ENCODE results near the gene MTHFSD. TPM values are rescaled to one million over a fixed set of nuclear protein-coding genes. Genes with fewer than 3 reads are reported as not detected.

The MTHFSD gene
- total RNA-seq, 6 donors from 2014 or later: 13.8 to 39.8 (median 22.0) TPM

DNA sequence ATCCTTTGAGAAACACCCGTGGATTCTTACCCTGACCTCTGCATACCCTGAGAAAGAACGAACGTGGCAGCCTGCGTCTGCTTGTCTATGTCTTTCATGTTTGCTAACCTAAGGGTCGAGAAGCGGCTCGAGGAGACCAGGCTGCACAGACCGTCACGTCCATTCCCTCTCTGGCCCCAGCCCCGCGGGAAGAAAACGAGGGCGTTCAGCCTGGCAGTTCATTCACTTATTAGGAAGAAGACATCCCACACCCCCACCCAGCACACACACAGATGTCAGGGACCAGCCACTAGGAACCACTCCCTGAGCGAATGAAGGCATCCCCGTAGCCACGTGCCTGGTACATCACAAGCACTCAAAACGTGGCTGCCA, 655 bp upstream of the MTHFSD start:
- no peak for ATAC-seq (ENCODE audit: low FRiP score in 2 of 2)
- peak overlapping the region; percentile 84 to 98 (median 92) for H3K27ac ChIP-seq
- WGBS, 2 donors: 23 to 34% methylated on average over 12 to 17 of the region's 17 CpGs

DNA sequence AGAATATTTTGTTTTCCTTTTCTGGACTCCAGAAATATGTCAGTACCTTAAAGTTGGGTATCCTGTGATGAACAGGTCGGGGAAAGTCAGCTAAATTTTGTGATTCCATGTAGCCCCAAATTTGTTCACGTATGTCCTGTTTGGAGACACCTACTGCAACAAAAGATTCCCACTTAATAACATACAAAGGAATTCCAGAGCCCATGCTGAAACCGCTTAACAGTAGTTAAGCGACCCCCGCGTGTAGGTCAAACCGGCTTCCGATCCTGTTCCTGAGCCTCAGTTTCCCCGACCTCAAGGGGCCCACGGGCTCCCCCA, 477 bp downstream of the MTHFSD start:
- no peak for ATAC-seq (ENCODE audit: low FRiP score in 2 of 2)
- peak overlapping the region; percentile 84 to 98 (median 92) for H3K27ac ChIP-seq
- DNase-seq: no peak
- H3K27me3 ChIP-seq: no peaks in the 10 kb centered on the region
- H3K9me3 ChIP-seq: no peaks in the 10 kb centered on the region
- TF ChIP-seq POLR2AphosphoS5 (IDR thresholded peaks at IDR 0.05) (no peak), POLR2A (IDR thresholded peaks at IDR 0.05) (no peak), EP300 (IDR thresholded peaks at IDR 0.05) (no peak)
- TF ChIP-seq, protein P1, sequence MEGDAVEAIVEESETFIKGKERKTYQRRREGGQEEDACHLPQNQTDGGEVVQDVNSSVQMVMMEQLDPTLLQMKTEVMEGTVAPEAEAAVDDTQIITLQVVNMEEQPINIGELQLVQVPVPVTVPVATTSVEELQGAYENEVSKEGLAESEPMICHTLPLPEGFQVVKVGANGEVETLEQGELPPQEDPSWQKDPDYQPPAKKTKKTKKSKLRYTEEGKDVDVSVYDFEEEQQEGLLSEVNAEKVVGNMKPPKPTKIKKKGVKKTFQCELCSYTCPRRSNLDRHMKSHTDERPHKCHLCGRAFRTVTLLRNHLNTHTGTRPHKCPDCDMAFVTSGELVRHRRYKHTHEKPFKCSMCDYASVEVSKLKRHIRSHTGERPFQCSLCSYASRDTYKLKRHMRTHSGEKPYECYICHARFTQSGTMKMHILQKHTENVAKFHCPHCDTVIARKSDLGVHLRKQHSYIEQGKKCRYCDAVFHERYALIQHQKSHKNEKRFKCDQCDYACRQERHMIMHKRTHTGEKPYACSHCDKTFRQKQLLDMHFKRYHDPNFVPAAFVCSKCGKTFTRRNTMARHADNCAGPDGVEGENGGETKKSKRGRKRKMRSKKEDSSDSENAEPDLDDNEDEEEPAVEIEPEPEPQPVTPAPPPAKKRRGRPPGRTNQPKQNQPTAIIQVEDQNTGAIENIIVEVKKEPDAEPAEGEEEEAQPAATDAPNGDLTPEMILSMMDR (IDR thresholded peaks at IDR 0.05): no peak
- peaks cover 5 to 21% (median 13%) of the 10 kb centered on the region in 4 donors for H3K4me1 ChIP-seq
- WGBS, 2 donors: 6 to 10% methylated on average over 9 to 10 of the region's 10 CpGs
- H3K4me3 ChIP-seq: peak overlapping the region; percentile 56 to 96 (median 78)
- peaks cover 0 to 27% (median 16%) of the 10 kb centered on the region in 4 donors for H3K36me3 ChIP-seq

More for the DNA sequence above, 655 bp upstream of the MTHFSD start:
- TF ChIP-seq EP300 (IDR thresholded peaks at IDR 0.05): no peak
- TF ChIP-seq, protein P1 (IDR thresholded peaks at IDR 0.05): no peak
- TF ChIP-seq POLR2A (IDR thresholded peaks at IDR 0.05): no peak
- TF ChIP-seq POLR2AphosphoS5 (IDR thresholded peaks at IDR 0.05): no peak
- no peak for DNase-seq
- Histone ChIP-seq H3K9me3 (no peaks in the 10 kb centered on the region), H3K4me3 (peak overlapping the region; percentile 56 to 96 (median 78)), H3K36me3 (peaks cover 0 to 16% (median 6%) of the 10 kb centered on the region in 4 donors), H3K27me3 (no peaks in the 10 kb centered on the region), H3K4me1 (peaks cover 5 to 21% (median 13%) of the 10 kb centered on the region in 4 donors)

DNA sequence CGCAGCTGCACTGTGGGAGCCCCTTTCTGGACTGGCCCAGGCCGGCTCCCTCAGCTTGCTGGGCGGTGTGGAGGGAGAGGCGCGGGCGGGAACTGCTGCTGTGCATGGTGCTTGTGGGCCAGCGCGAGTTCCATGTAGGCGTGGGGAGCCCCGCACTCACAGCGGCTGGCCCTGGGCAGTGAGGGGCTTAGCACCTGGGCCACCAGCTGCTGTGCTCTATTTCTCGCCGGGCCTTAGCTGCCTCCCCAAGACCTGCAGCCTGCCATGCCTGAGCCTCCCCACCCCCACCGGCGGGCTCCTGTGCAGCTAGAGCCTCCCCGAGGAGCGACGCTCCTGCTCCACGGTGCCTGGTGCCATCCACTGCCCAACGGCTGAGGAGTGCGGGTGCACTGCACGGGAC, 1.7 kb downstream of the MTHFSD start:
- Histone ChIP-seq H3K36me3 (peaks cover 0 to 36% (median 19%) of the 10 kb centered on the region in 4 donors), H3K27ac (no peak overlapping the region), H3K4me3 (no peak overlapping the region), H3K4me1 (peaks cover 5 to 21% (median 13%) of the 10 kb centered on the region in 4 donors), H3K27me3 (no peaks in the 10 kb centered on the region), H3K9me3 (no peaks in the 10 kb centered on the region)
- peak in 1 of 2 donors; percentile 78 for DNase-seq
- 96 to 98% methylated on average over 16 to 22 of the region's 22 CpGs for WGBS, 2 donors
- no peak for ATAC-seq (ENCODE audit: low FRiP score in 2 of 2)
- no peak for TF ChIP-seq EP300 (IDR thresholded peaks at IDR 0.05)
- TF ChIP-seq, protein P1 (IDR thresholded peaks at IDR 0.05): no peak
- TF ChIP-seq POLR2A (IDR thresholded peaks at IDR 0.05): no peak
- no peak for TF ChIP-seq POLR2AphosphoS5 (IDR thresholded peaks at IDR 0.05)

DNA sequence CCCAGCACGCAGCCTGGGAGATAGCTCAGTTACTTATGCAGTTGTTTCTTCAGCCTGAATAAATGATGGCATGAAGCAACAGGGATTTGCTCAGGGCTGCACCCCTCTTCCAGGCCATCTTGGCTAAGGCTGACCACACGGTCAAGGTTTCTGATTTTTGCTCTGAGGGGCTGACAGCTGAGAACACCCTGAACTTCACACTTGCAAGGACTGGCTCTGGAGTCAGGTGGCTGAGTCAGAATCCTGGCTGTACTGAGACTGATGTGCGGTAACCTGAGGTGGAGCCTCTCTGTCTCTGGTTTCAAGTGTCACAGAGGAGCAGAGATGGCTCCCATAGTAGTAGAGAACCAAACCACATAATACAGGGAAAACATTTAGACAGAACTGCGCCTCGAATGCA, 4.8 kb downstream of the MTHFSD start:
- Histone ChIP-seq H3K36me3 (peaks cover 4 to 65% (median 39%) of the 10 kb centered on the region in 4 donors), H3K27me3 (no peaks in the 10 kb centered on the region), H3K4me3 (no peak overlapping the region), H3K4me1 (peaks cover 0 to 15% (median 7%) of the 10 kb centered on the region in 4 donors), H3K27ac (no peak overlapping the region), H3K9me3 (no peaks in the 10 kb centered on the region)
- no peak for ATAC-seq (ENCODE audit: low FRiP score in 2 of 2)
- WGBS, 2 donors: 95 to 96% methylated on average over 4 to 5 of the region's 5 CpGs
- TF ChIP-seq, protein P1 (IDR thresholded peaks at IDR 0.05): no peak
- no peak for TF ChIP-seq POLR2AphosphoS5 (IDR thresholded peaks at IDR 0.05)
- no peak for TF ChIP-seq POLR2A (IDR thresholded peaks at IDR 0.05)
- DNase-seq: no peak

DNA sequence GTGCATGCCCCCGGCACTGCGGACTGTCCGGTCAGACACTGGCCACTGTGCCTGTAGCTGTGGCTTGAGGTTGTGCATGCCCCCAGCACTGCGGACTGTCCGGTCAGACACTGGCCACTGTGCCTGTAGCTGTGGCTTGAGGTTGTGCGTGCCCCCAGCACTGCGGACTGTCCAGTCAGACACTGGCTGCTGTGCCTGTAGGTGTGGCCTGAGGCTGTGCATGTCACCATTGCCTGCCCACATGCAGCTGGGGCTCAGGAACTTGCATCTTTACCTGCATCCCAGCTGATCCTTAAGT, 5.2 kb downstream of the MTHFSD start:
- Histone ChIP-seq H3K4me1 (peaks cover 0 to 14% (median 7%) of the 10 kb centered on the region in 4 donors), H3K4me3 (no peak overlapping the region), H3K36me3 (peaks cover 4 to 69% (median 41%) of the 10 kb centered on the region in 4 donors), H3K27me3 (no peaks in the 10 kb centered on the region), H3K27ac (no peak overlapping the region), H3K9me3 (no peaks in the 10 kb centered on the region)
- DNase-seq (no peak), ATAC-seq (ENCODE audit: low FRiP score in 2 of 2) (no peak)
- TF ChIP-seq, protein P1 (IDR thresholded peaks at IDR 0.05): no peak
- no peak for TF ChIP-seq POLR2AphosphoS5 (IDR thresholded peaks at IDR 0.05)
- no peak for TF ChIP-seq POLR2A (IDR thresholded peaks at IDR 0.05)
- TF ChIP-seq EP300 (IDR thresholded peaks at IDR 0.05): no peak
- WGBS, 2 donors: 97 to 100% methylated on average over 5 to 7 of the region's 7 CpGs
